ENCODE measurements around the gene MORF4L2.

MORF4L2 gene

GRCh38 chrX:103647630-103648029 is 38.9 kb downstream of the MORF4L2 start:
- no peak for ATAC-seq
- TF ChIP-seq TCF4 (CRISPR knock-in tag; IDR thresholded peaks at IDR 0.05; ENCODE audit: borderline replicate concordance) (peak; percentile 59; the same call in 1 of the 2 replicates), GLIS3 (CRISPR knock-in tag; IDR thresholded peaks at IDR 0.05) (no peak)

DNA sequence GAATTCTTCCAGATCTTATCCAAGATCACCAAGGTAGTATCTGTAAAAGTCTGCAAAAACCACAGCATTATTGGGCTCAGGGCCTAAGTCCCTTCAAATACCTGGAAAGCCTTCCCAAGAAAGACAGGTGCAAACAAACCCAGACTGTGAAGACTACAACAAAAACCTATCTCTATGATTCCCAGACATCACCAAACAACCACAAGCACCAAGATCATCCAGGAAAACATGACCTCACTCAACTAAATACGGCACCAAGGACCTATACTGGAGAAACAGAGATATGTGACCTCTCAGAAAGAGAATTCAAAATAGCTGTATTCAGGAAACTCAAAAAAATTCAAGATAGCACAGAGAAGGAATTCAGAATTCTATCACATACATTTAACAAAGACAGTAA is 42.4 kb downstream of the MORF4L2 start:
- no peak for ATAC-seq
- TF ChIP-seq TOX (CRISPR knock-in tag; IDR thresholded peaks at IDR 0.05; ENCODE audit: borderline replicate concordance) = no peak
- no peak for TF ChIP-seq ZFP3 (CRISPR knock-in tag; IDR thresholded peaks at IDR 0.05)
- TF ChIP-seq GLIS3 (CRISPR knock-in tag; IDR thresholded peaks at IDR 0.05) = no peak
- TF ChIP-seq ZNF70 (CRISPR knock-in tag; IDR thresholded peaks at IDR 0.05) = no peak
- TF ChIP-seq CSDC2 (CRISPR knock-in tag; IDR thresholded peaks at IDR 0.05) = no peak
- no peak for TF ChIP-seq ZC3H10 (CRISPR knock-in tag; IDR thresholded peaks at IDR 0.05)
- no peak for TF ChIP-seq TCF4 (CRISPR knock-in tag; IDR thresholded peaks at IDR 0.05; ENCODE audit: borderline replicate concordance)
- no peak for TF ChIP-seq ZFP30 (CRISPR knock-in tag; IDR thresholded peaks at IDR 0.05)
- TF ChIP-seq, protein P1, sequence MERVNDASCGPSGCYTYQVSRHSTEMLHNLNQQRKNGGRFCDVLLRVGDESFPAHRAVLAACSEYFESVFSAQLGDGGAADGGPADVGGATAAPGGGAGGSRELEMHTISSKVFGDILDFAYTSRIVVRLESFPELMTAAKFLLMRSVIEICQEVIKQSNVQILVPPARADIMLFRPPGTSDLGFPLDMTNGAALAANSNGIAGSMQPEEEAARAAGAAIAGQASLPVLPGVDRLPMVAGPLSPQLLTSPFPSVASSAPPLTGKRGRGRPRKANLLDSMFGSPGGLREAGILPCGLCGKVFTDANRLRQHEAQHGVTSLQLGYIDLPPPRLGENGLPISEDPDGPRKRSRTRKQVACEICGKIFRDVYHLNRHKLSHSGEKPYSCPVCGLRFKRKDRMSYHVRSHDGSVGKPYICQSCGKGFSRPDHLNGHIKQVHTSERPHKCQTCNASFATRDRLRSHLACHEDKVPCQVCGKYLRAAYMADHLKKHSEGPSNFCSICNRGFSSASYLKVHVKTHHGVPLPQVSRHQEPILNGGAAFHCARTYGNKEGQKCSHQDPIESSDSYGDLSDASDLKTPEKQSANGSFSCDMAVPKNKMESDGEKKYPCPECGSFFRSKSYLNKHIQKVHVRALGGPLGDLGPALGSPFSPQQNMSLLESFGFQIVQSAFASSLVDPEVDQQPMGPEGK (CRISPR knock-in tag; IDR thresholded peaks at IDR 0.05; ENCODE audit: borderline replicate concordance) = no peak
- TF ChIP-seq ZNF8 (CRISPR knock-in tag; IDR thresholded peaks at IDR 0.05) = no peak
- TF ChIP-seq PPARA (CRISPR knock-in tag; IDR thresholded peaks at IDR 0.05; ENCODE audit: borderline replicate concordance) = no peak
- TF ChIP-seq CSRNP3 (CRISPR knock-in tag; IDR thresholded peaks at IDR 0.05) = no peak
- no peak for TF ChIP-seq TSHZ2 (CRISPR knock-in tag; IDR thresholded peaks at IDR 0.05)
- TF ChIP-seq SNAI2 (CRISPR knock-in tag; IDR thresholded peaks at IDR 0.05) = no peak
- no peak for TF ChIP-seq RARB (CRISPR knock-in tag; IDR thresholded peaks at IDR 0.05)
- TF ChIP-seq, protein P2, sequence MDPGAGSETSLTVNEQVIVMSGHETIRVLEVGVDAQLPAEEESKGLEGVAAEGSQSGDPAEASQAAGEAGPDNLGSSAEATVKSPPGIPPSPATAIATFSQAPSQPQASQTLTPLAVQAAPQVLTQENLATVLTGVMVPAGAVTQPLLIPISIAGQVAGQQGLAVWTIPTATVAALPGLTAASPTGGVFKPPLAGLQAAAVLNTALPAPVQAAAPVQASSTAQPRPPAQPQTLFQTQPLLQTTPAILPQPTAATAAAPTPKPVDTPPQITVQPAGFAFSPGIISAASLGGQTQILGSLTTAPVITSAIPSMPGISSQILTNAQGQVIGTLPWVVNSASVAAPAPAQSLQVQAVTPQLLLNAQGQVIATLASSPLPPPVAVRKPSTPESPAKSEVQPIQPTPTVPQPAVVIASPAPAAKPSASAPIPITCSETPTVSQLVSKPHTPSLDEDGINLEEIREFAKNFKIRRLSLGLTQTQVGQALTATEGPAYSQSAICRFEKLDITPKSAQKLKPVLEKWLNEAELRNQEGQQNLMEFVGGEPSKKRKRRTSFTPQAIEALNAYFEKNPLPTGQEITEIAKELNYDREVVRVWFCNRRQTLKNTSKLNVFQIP (CRISPR knock-in tag; IDR thresholded peaks at IDR 0.05; ENCODE audit: borderline replicate concordance, low read depth) = no peak
- no peak for TF ChIP-seq CREB5 (CRISPR knock-in tag; IDR thresholded peaks at IDR 0.05; ENCODE audit: low read depth)

- peak; percentile 50 for ATAC-seq
- TF ChIP-seq TCF4 (CRISPR knock-in tag; IDR thresholded peaks at IDR 0.05; ENCODE audit: borderline replicate concordance) (no peak), PPARA (CRISPR knock-in tag; IDR thresholded peaks at IDR 0.05; ENCODE audit: borderline replicate concordance) (no peak), CSDC2 (CRISPR knock-in tag; IDR thresholded peaks at IDR 0.05) (no peak), OSR1 (CRISPR knock-in tag; IDR thresholded peaks at IDR 0.05) (no peak), SNAI2 (CRISPR knock-in tag; IDR thresholded peaks at IDR 0.05) (no peak), TSHZ2 (CRISPR knock-in tag; IDR thresholded peaks at IDR 0.05) (no peak), ZFP30 (CRISPR knock-in tag; IDR thresholded peaks at IDR 0.05) (no peak), ESRRG (CRISPR knock-in tag; IDR thresholded peaks at IDR 0.05) (no peak), ZNF70 (CRISPR knock-in tag; IDR thresholded peaks at IDR 0.05) (no peak), ZC3H10 (CRISPR knock-in tag; IDR thresholded peaks at IDR 0.05) (no peak), ZFP3 (CRISPR knock-in tag; IDR thresholded peaks at IDR 0.05) (no peak), ARNTL (CRISPR knock-in tag; IDR thresholded peaks at IDR 0.05; ENCODE audit: borderline replicate concordance, low read depth) (no peak), TOX (CRISPR knock-in tag; IDR thresholded peaks at IDR 0.05; ENCODE audit: borderline replicate concordance) (no peak), ZNF565 (CRISPR knock-in tag; conservative IDR thresholded peaks at IDR 0.05; ENCODE audit: low read depth) (no peak), ISL1 (CRISPR knock-in tag; IDR thresholded peaks at IDR 0.05) (no peak), RARB (CRISPR knock-in tag; IDR thresholded peaks at IDR 0.05) (no peak), ZNF8 (CRISPR knock-in tag; IDR thresholded peaks at IDR 0.05) (no peak)
- TF ChIP-seq, protein P1 (CRISPR knock-in tag; IDR thresholded peaks at IDR 0.05; ENCODE audit: borderline replicate concordance) = no peak
These were observed 45.9 kb downstream of the MORF4L2 start for GRCh38 chrX:103640401-103641155.

All from SK-N-SH treated with all-trans-retinoic acid at 6 μM for 48 hours (cell line).